ENCODE results near the gene CHEK2.
"Not testable (repeated sequence)": the region's sequence is repeated elsewhere in the genome, so short reads cannot be mapped to it uniquely, and the experiment has no call there.

Gene CHEK2

GRCh38 chr22:28761449-28761755, 19.8 kb upstream of the CHEK2 start:
- no peak overlapping the region for H3K4me3 Mint-ChIP-seq
- peaks cover 2% of the 10 kb centered on the region for H3K36me3 Mint-ChIP-seq
- no peaks in the 10 kb centered on the region for H3K9me3 Mint-ChIP-seq
- H3K27ac Mint-ChIP-seq = no peak overlapping the region
- H3K27me3 Mint-ChIP-seq = no peaks in the 10 kb centered on the region
- H3K4me1 Mint-ChIP-seq = no peaks in the 10 kb centered on the region

DNA sequence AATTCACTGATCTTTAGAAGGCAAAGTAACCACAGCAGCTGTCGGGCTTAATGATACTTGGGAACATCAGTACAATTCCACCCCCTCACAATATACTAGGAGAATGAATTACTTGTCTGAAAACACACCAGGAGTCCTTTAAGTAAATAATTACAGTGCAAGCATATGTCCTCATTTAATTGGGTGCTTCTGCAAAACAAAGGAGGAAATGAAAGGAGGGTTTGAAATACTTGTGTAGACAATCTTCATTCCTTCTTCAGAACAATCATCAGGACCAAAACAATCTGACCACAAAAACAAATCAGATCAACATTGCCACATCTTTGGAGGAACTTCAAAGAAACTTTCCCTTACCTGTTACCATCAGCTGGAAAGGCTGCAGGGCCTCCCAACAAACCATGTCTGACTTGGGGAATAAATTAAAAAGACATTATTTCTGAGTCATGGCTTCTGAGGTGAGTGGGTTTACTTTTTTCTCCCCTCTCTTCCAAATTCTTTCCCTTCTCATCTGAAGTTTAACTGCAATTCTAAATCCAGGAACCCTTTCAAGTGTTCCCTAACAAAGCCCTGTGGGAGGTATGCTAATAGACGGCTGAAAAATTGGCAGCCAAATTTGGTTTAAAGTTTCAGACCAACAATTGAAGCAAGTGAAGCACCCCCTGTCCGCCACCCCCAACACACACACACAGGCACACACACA, 18.4 kb upstream of the CHEK2 start:
- Mint-ChIP-seq H3K27ac (no peak overlapping the region), H3K27me3 (no peaks in the 10 kb centered on the region), H3K36me3 (peaks cover 2% of the 10 kb centered on the region), H3K4me3 (no peak overlapping the region), H3K9me3 (no peaks in the 10 kb centered on the region), H3K4me1 (no peaks in the 10 kb centered on the region)

DNA sequence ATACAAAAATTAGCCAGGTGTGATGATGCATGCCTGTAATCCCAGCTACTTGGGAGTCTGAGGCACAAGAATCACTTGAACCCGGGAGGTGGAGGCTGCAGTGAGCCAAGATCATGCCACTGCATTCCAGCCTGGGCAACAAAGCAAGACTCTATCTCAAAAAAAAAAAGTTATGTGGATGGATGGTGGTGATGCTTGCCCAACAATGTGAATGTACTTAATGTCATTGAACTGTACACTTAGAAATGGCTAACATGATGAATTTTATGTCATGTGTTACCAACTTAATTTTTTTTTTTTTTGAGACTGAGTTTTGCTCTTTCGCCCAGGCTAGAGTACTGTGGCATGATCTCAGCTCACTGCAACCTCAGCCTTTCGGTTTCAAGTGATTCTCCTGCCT, 12.9 kb upstream of the CHEK2 start:
- H3K27ac Mint-ChIP-seq, H3K4me1 Mint-ChIP-seq, H3K9me3 Mint-ChIP-seq, H3K4me3 Mint-ChIP-seq, H3K36me3 Mint-ChIP-seq, H3K27me3 Mint-ChIP-seq: not testable (repeated sequence)

DNA sequence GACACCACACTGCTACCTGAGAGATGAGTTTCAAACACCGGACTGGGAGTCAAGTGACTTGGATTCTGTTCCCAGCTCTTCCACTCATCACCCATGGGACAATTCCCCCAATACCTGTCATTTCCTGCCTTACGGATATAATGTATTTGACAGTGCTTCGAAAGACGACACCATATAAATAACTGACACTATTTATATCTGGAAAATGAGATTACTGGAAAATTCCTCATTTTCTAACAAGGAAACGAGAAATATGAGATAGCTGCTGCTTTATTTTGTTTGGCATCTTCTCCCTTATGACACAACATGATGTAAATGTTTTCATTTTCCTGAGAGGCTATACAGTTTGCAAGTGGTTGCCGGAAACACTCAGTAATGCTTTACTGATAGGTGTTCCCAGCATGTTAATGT, 8.9 kb upstream of the CHEK2 start:
- Mint-ChIP-seq H3K27me3 (no peaks in the 10 kb centered on the region), H3K9me3 (no peaks in the 10 kb centered on the region), H3K36me3 (peaks cover 7% of the 10 kb centered on the region), H3K4me3 (no peak overlapping the region), H3K27ac (no peak overlapping the region), H3K4me1 (peaks cover 7% of the 10 kb centered on the region)

- H3K4me3 Mint-ChIP-seq = peak overlapping the region; percentile 89
- peaks cover 33% of the 10 kb centered on the region for H3K4me1 Mint-ChIP-seq
- peak overlapping the region; percentile 74 for H3K27ac Mint-ChIP-seq
- H3K27me3 Mint-ChIP-seq = no peaks in the 10 kb centered on the region
- no peaks in the 10 kb centered on the region for H3K9me3 Mint-ChIP-seq
- H3K36me3 Mint-ChIP-seq = peaks cover 3% of the 10 kb centered on the region
Measured at GRCh38 chr22:28743852-28744251, 2.2 kb upstream of the CHEK2 start.

DNA sequence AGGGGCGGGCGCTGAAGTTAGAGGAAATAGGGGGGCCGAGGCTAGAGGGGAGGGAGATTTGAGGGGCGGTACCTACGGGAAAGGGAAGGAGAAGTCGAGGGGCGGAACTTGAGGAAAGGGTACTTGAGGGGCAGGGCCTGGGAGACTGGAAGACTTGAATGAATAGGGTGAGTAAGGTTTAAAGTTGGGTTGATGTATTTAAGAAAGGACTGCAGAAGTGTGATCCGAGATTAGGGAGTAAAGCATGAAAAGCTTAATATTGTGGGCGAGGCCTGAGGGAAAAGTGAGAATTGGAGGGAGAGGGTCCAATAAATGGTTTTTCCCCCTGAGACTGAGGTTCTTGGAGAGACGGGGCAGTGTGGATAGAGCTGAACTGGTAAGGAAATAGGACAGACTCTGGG, 942 bp upstream of the CHEK2 start:
- H3K27ac Mint-ChIP-seq = peak overlapping the region; percentile 79
- no peaks in the 10 kb centered on the region for H3K9me3 Mint-ChIP-seq
- H3K27me3 Mint-ChIP-seq = no peaks in the 10 kb centered on the region
- no peaks in the 10 kb centered on the region for H3K36me3 Mint-ChIP-seq
- H3K4me1 Mint-ChIP-seq = peaks cover 40% of the 10 kb centered on the region
- peak overlapping the region; percentile 89 for H3K4me3 Mint-ChIP-seq

GRCh38 chr22:28741200-28741784, 328 bp downstream of the CHEK2 start:
- H3K4me3 Mint-ChIP-seq = peak overlapping the region; percentile 89
- peak overlapping the region; percentile 89 for H3K27ac Mint-ChIP-seq
- H3K36me3 Mint-ChIP-seq = no peaks in the 10 kb centered on the region
- no peaks in the 10 kb centered on the region for H3K9me3 Mint-ChIP-seq
- no peaks in the 10 kb centered on the region for H3K27me3 Mint-ChIP-seq
- peaks cover 40% of the 10 kb centered on the region for H3K4me1 Mint-ChIP-seq

GRCh38 chr22:28738876-28739275, 2.7 kb downstream of the CHEK2 start:
- not testable (repeated sequence) for H3K36me3 Mint-ChIP-seq, H3K4me3 Mint-ChIP-seq, H3K27ac Mint-ChIP-seq, H3K9me3 Mint-ChIP-seq, H3K27me3 Mint-ChIP-seq
- H3K4me1 Mint-ChIP-seq = peaks cover 40% of the 10 kb centered on the region

- Mint-ChIP-seq H3K27me3 (no peaks in the 10 kb centered on the region), H3K36me3 (peaks cover 3% of the 10 kb centered on the region), H3K9me3 (no peaks in the 10 kb centered on the region), H3K27ac (no peak overlapping the region), H3K4me1 (peaks cover 28% of the 10 kb centered on the region), H3K4me3 (no peak overlapping the region)
Measured at GRCh38 chr22:28737701-28738100, 3.9 kb downstream of the CHEK2 start.

GRCh38 chr22:28736301-28737155, 5.1 kb downstream of the CHEK2 start:
- H3K4me1 Mint-ChIP-seq = peaks cover 20% of the 10 kb centered on the region
- H3K4me3 Mint-ChIP-seq = no peak overlapping the region
- peaks cover 3% of the 10 kb centered on the region for H3K36me3 Mint-ChIP-seq

DNA sequence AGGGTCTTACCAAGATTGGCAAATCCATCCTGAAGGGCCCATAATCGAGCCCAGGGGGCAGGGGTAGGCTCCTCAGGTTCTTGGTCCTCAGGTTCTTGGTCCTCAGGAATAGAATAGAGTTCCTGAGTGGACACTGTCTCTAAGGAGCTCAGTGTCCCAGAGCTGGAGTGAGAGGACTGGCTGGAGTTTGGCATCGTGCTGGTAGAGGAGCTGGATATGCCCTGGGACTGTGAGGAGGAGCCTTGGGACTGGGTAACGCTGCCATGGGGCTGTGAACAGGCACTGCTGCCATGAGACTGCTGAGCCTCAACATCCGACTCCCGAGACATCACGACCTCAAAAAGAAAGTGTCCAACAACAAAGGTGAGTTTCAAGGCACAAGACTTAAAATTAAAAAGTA, 7.2 kb downstream of the CHEK2 start:
- Mint-ChIP-seq H3K27ac (no peak overlapping the region), H3K4me1 (peaks cover 9% of the 10 kb centered on the region), H3K36me3 (peaks cover 3% of the 10 kb centered on the region), H3K9me3 (no peaks in the 10 kb centered on the region), H3K27me3 (no peaks in the 10 kb centered on the region), H3K4me3 (no peak overlapping the region)

More at GRCh38 chr22:28736301-28737155, 5.1 kb downstream of the CHEK2 start:
- Mint-ChIP-seq H3K27me3 (no peaks in the 10 kb centered on the region), H3K9me3 (no peaks in the 10 kb centered on the region), H3K27ac (no peak overlapping the region)

DNA sequence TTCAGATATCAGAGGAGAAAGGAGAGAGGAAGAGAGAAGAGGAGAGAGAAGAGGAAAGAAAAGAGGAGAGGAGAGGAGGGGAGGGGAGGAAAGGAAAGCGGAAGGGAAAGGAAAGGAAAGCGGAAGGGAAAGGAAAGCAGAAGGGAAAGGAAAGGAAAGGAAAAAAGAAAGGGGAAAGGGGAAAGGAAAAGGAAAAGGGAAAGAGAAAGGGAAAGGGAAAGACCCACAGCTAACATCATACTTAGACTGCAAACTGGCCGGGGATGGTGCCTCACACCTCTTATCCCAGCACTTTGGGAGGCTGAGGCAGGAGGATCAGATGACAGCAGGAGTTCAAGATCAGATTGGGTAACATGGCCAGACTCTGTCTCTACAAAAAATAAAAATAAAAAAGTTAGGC, 11.4 kb downstream of the CHEK2 start:
- Mint-ChIP-seq H3K4me1 (no peaks in the 10 kb centered on the region), H3K27me3 (no peaks in the 10 kb centered on the region), H3K36me3 (peaks cover 5% of the 10 kb centered on the region), H3K27ac (no peak overlapping the region), H3K4me3 (no peak overlapping the region), H3K9me3 (no peaks in the 10 kb centered on the region)

DNA sequence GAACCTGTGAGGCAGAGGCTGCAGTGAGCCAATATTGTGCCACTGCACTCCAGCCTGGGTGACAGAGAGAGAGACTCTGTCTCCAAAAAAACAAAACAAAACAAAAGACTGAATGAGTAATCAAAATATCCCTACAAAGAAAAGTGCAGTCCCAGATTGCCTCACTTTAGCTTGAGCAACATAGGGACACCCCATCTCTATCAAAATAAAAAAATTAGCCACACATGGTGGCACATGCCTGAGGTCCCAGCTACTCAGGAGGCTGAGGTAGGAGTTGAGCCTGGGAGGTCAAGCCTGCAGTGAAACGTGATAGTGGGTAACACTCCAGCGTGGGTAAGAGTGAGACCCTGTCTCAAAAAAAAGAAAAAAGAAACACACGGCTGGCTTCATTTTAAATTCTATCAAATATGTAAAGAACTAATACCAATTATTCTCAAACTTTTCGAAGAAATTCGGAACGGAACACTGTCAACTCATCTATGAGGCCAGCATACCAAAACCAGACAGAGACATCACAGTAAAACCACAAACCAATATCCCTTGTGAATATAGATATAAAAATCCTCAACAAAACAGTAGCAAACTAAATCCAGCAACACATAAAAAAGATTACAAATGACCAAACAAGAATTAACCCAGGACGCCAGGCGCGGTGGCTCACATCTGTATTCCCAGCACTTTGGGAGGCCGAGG, 12.9 kb downstream of the CHEK2 start:
- peaks cover 8% of the 10 kb centered on the region for H3K36me3 Mint-ChIP-seq
- H3K27me3 Mint-ChIP-seq = no peaks in the 10 kb centered on the region
- H3K4me1 Mint-ChIP-seq = no peaks in the 10 kb centered on the region
- H3K9me3 Mint-ChIP-seq = no peaks in the 10 kb centered on the region
- no peak overlapping the region for H3K4me3 Mint-ChIP-seq
- H3K27ac Mint-ChIP-seq = no peak overlapping the region

DNA sequence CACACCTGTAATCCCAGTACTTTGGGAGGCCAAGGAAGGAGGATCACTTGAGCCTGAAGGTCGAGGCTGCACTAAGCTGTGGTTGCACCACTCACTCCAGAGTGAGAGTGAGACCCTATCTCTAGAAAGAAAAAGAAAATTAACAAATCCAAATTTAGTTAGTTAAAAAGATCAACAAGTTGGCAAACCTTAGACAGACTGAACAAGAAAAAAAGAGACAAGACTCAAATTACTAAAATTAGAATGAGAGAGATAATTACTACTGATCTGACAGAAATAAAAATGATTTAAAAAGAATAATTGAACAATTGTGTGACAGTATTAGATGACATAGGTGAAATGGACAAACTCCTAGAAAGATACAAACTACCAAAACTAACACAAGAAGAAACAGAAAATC, 13.6 kb downstream of the CHEK2 start:
- Mint-ChIP-seq H3K36me3 (peaks cover 8% of the 10 kb centered on the region), H3K27me3 (no peaks in the 10 kb centered on the region), H3K4me3 (no peak overlapping the region), H3K27ac (no peak overlapping the region), H3K4me1 (no peaks in the 10 kb centered on the region), H3K9me3 (no peaks in the 10 kb centered on the region)

DNA sequence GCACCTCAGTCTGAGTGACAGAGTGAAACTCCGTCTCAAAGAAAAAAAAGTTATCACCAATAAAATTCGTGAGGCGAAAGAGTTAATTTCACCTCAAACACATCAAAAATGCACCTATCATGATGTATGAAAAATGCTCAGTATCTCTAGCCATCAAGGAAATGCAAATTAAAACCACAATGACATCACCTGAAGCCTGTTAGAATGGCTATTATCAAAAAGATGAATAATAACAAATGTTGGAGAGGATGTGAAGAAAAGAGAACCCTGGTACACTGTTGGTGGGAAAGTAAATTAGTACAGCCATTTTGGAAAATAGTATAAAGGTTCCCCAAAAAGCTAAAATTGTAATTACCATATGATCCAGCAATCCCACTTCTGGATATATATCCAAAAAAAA, 23.6 kb downstream of the CHEK2 start:
- Mint-ChIP-seq H3K27ac (no peak overlapping the region), H3K36me3 (peaks cover 11% of the 10 kb centered on the region), H3K9me3 (no peaks in the 10 kb centered on the region), H3K4me1 (no peaks in the 10 kb centered on the region), H3K27me3 (no peaks in the 10 kb centered on the region), H3K4me3 (no peak overlapping the region)

DNA sequence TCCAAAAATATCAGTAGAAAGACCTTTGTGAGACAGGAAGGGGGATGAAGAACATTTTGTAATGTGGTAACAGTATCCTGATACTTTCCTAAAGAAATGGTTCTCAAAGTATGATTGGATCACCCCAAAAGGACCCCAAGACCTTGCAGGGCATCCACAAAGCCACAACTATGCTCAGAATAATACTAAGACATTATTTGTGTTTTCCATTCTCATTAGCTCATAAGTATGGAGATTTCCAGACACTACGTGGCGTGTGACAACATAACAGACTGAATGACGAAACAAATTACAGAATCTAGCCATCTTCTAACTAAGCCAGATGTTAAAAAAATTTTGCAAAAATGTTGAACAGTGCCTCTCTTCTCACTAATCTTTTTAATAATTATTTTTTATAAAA, 24.9 kb downstream of the CHEK2 start:
- H3K4me3 Mint-ChIP-seq = no peak overlapping the region

More for the DNA sequence above, 24.9 kb downstream of the CHEK2 start:
- no peaks in the 10 kb centered on the region for H3K4me1 Mint-ChIP-seq
- H3K27ac Mint-ChIP-seq = no peak overlapping the region
- no peaks in the 10 kb centered on the region for H3K9me3 Mint-ChIP-seq
- H3K27me3 Mint-ChIP-seq = no peaks in the 10 kb centered on the region
- H3K36me3 Mint-ChIP-seq = peaks cover 12% of the 10 kb centered on the region

All from activated naive CD4-positive, alpha-beta T cell treated with anti-CD3 and anti-CD28 coated beads, Interleukin-2, amount 50 U/mL, for 24 hours (primary cell).